Stimulated activated CD4-positive, alpha-beta T cell treated with anti-CD3 and anti-CD28 coated beads, Interleukin-2, amount 100 ng/mL, for 24 hours (primary cell): ENCODE measurements around the gene LTB4R2.
"Not testable (repeated sequence)": the region's sequence is repeated elsewhere in the genome, so short reads cannot be mapped to it uniquely, and the experiment has no call there.

Source experiments
- DNase-seq, 2 donors: peaks; one replicate each; pipeline ENCODE4 v3.0.0-alpha.2; 2020

LTB4R2 gene

DNA sequence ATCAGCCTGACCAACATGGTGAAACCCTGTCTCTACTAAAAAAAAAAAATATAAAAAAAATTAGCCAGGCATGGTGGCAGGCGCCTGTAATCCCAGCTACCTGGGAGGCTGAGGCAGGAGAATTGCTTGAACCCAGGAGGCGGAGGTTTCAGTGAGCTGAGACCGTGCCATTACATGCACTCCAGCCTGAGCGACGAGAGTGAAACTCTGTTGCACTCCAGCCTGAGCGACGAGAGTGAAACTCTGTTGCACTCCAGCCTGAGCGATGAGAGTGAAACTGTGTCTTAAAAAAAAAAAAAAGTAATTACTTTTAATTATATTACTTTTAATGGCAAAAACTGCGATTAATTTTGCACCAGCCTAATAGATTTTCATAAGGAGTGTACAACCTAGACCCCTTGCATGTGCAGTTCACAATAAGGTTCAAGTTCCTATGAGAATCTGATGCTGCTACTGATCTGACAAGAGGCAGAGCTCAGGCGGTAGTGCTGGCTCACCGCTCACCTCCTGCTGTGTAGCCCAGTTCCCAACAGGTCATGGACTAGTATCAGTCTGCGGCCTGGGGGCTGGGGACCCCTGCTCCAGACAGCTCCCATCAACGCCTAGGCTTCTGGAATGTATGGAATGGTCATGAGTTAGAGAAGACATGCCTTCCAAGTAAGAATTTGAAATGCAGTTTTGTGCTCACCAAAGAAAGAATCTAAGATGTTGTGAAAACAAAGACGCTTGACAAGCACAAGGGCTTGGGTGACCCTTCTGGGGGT is 11.5 kb downstream of the LTB4R2 start:
- no peak for DNase-seq

DNA sequence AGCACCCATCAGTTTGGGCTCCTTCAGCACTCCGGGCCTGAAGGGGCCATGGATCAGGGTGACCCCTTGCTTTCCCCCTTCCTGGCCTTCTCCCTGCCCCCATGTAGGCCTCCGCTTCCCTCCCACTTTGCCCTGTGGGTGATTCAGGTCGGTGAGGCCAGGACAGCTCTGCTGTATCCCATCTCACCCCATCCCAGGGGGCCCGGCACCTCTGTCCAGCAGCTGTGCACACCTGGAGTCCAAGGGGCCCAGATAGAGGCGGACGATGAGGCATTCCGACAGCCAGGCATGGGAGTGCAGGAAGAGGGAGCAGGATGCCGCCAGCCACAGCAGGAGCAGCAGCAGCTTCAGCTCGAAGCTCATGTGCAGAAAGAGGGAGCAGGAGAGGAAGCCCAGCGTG is 12.7 kb downstream of the LTB4R2 start:
- DNase-seq = no peak

DNA sequence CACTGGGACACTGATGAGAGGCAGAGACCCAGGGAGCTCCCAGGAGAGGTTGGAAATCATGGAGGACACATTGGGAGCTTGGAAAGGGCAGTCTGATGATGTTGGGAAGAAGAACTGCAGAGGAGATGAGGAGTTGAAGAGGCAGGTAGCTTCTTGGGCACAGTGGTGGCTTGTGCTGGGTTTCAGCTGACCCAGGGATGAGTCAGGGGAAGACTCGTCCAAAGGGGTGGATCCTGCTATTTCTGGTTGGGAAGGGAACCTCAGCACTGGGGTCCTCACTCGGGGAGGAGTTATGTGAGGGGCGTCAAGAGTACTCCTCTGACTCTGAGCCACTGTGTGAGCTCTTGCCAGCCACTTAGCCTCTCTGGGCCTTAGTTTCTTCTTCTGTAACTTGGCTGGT is 13.4 kb downstream of the LTB4R2 start:
- DNase-seq = no peak

DNA sequence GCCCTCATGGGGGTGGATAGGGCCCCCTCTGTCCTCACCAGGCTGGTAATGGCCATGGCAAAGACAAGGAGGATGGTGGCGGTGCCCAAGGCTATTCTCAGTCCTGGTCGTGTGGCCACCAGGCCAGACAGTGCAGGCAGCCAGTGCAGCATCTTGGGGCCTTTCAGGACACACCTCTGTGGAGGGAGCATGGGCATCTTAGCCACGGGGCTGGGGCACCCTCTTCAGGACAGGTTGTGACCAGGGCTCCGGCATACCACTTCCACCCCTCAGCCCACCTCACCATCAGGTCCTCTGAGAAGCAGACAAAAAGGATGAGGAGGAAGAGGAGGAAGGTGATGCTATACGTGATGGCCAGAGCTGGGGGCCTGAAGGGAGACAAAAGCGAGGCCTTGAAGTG is 14.1 kb downstream of the LTB4R2 start:
- no peak for DNase-seq

DNA sequence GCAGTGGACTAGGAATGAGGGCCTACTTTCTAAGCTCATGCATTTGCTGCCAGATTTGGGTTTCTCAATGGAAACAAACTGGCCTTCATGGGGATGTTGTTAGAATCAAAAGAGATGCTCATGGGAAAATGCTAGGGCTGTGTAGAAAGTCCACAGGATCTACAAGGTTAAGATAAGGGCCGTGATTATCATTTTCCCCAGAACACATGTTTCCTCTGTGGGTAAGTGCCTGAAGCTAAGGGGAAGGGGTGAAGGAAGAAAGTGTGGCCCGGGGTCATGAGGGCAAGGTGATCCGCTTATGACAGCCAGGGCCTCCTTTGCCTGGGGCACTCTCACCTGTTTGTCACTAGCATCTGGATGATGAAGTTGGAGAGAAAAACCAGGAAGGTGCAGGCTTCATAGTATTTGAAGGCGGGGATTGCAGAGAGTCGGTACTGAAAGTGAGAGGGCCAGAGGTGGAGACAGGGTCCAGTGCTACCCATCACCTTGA is 15.1 kb downstream of the LTB4R2 start:
- no peak for DNase-seq

DNA sequence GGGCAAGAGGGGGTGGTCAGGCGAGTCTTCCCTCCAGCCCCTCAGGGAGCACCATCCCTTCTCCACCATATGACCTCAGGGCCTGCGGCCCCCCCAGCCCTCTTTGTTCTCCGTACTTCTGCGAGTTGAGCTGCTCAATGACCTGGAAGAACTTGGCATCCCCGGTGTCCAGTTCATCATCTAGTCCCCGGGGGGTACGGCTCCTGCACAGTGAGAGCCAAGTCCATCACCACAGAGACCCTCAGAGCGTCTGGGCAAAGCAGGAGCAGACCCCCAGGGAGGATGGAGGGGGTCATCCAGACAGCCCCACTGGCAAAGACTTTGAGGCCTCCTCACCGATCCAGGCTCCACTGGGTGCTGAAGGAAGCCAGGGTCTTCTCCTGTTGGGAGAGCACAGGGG is 16.0 kb downstream of the LTB4R2 start:
- no peak for DNase-seq

DNA sequence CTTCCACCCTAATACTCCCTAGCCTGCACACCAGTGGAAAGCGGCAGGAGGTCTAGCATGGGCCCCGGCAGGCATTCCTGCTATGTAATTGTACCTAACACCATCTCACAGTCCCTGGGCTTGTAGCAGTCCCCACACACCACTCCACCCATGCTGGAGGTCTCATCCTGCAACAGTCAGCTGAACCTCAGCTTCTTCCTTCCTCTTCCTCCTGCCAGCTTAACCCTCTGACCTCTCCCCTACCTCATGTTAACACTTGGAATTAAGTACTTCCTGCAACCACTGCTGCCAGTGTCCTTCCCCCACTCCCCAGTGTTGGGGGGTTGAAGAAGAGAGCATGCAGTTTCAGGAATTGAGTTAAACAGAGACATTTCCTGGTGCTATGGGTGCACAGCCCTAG is 17.4 kb downstream of the LTB4R2 start:
- DNase-seq = peak in 1 of 2 donors; percentile 14

DNA sequence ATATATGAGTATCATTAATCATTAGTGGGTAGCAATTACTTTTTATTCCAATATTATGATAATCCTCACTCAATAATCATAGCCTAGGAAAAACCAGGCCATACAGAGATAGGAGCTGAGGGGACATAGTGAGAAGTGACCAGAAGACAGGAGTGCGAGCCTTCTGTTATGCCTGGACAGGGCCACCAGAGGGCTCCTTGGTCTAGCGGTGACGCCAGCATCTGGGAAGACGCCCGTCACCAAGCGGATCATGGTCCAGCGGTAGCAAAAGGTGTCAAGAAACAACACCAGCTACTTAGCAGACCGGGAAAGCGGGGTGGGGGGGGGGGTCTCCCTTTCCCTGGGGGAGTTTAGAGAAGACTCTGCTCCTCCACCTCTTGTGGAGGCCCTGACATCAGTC is 18.0 kb downstream of the LTB4R2 start:
- not testable (repeated sequence) for DNase-seq

DNA sequence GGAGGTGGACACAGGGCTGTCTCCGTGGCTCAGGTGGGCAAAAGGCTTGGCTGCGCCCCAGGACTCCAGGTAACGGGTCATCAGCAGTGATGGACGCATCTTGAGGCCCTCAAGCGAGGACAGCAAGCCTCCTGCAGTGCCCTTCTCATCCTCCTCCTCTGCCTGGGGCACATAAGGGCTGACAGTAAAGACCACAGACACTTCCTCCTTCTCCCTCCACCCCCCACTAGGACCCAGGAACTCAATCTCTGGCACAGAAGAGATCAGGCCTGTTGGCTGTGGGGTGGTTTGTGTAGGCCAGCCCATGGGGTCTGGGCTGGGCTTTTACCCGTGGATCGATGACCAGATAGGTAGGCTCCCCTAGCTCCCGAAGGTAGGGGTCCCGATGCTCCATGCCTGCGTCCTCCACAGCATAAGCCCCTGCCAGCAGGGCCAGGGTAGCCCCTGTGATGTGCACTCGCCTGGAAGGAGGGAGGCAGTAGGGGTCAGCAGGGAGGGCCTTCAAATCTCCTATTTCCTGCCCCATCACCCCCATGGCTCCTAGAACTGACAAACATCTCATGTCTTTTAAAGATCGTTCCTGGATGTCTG is 19.2 kb downstream of the LTB4R2 start:
- DNase-seq = peak in 1 of 2 donors; percentile 16

DNA sequence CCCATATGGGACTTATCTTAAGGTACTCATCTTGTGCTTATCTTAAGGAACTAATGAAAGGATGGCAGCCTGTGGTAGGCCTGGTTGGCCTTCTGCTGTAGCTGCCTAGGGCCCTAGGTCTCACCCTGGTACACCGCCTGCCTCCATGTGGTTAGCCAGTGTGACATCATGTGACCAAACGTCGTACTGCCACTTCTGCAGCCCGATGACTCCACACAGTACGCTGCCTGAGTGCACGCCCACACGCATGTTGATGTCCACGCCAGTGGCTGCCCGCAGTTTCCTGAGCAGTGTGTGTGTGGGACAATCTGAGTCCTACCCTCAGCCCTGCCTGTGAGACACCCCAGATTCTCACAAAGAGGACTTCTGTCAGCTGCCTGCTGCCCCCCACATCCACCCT is 19.8 kb downstream of the LTB4R2 start:
- DNase-seq = peak in 1 of 2 donors; percentile 59

DNA sequence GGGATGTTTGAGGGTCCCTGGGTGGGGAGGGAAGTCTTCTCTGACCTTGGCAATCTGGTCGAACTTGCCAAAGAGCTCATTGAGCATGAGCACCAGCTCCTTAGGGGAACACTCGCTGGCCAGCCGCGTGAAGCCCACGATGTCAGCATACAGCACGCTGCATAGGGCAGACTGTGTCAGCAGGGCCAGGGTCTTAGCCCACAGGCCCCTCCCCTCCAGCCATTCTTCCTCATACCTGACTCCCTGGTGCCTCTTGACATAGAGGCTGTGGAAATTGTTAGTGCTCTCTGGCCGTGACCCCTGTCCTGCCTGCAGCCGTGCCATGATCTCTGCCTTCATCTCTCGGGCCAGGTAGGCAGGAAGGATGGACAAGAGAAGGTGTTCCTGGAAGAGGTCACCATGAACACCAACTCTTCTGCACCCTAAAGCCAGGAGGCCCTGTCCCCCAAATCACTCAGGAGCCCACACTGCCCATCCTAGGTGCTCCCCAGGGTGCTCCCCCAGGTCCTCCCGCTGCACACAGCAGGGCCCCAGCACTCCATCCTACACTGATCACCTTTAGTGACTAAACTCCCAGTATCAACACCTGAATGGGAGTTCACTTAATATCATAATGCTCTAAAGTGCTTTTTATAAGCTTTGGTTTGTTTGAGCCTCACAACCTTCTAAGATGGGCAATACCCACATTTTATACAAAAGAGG is 21.2 kb downstream of the LTB4R2 start:
- no peak for DNase-seq

DNA sequence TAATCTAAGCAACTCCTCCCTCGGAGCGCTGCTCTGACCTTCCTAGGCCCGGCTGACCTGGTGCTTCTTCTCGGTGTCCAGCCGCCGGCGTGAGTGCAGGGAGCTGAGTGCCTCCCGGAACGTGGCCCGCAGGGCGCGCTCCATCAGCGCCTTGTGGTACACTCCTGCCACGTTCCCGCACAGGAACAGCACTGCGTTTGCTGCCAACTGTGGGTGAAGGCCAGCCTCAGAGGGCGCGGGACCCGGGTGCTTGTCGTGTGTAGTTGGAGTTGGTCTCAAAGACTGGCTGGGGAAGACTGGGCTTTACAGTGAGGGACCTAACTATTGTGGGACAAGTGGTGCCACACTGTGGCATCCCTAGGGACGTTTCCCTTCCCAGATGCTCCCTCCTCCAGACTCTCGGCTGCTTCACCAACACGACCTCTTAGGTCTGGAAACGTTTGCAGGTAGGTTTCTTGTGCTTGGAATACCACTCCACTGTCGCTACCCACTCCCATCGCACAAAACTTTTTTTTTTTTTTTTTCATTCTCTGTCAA is 21.9 kb downstream of the LTB4R2 start:
- no peak for DNase-seq

DNA sequence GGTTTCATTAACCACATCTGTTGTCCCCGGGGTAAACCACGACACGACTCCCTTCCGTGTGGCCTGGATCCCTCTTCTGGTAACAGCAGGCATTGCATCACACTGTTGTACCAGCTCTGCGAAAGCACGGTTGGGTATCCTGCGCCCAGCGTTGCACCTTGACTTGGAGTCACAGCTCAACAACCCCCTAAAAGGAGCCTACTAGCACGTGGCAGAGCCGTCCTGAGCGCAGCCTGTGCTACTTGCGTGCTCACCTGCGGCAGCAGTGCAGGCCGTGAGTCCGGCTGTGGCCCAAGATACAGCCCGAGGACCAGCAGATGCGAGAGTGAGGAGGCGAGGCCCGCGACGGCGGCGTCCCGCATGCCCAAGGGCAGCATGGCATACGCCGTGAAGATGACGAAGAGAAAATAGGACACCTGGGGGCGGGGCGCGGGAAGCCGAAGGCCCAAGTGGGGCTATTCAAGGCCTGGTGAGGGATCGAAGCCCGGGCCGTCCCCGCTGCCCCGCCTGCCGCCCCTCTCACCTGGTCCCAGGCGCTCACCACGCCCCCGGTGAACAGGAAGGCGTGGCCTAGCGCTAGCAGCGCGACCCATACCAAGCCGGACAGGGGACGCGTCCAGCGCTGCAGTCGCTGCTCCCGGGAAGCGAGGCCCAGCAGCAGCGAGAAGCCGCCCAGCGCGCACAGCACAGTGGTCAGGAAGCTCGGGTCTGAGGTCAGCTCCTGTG is 22.5 kb downstream of the LTB4R2 start:
- peak; percentile 81 to 84 for DNase-seq

DNA sequence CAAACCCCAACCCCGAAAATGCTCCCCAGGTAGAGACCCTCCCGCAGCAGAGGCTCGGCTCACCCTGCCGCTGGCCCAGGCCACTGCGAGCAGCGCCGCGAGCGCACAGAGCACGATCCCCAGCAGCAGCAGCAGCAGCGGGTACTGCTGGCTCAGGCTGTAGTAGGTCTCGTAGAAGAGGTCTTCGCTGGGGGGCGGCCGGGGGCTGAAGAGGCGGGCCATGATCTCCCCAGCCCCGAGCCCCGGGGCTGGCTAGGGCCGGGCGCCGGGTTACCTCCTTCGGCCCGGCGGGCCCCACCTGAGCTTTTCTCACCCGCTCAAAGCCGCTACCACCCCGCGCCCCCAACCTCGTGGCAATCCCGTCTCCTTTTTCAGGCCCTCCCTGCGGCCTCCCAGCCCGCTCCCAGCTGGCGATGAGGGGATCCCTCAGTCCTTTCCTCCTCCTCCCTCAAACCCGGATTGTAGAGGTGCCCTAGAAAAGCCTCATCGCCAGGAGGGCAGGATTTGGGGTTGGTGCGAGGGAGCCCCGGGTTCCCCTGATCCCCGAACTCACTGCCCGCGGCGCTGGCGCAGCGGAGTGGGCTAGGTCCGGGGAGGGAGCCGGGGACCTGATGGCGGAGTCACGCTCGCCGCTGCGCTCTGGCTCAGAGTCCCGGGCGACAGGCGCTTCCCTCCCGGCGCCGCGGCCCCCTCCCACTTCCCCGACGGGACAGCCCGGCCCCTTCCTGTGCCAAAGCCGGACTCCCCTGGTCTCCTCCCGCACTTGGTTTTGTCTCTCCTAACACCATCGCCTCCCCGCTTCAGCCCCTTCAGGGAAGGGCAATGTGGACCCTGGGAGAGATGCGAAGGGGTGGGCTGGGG is 24.7 kb downstream of the LTB4R2 start, which contains the start of gene ADCY4:
TSS of gene ADCY4 (minus strand) at position 641 of the 861 bp plus-strand sequence. CDS start at position 222, 419 bp downstream.
- no peak for DNase-seq

DNA sequence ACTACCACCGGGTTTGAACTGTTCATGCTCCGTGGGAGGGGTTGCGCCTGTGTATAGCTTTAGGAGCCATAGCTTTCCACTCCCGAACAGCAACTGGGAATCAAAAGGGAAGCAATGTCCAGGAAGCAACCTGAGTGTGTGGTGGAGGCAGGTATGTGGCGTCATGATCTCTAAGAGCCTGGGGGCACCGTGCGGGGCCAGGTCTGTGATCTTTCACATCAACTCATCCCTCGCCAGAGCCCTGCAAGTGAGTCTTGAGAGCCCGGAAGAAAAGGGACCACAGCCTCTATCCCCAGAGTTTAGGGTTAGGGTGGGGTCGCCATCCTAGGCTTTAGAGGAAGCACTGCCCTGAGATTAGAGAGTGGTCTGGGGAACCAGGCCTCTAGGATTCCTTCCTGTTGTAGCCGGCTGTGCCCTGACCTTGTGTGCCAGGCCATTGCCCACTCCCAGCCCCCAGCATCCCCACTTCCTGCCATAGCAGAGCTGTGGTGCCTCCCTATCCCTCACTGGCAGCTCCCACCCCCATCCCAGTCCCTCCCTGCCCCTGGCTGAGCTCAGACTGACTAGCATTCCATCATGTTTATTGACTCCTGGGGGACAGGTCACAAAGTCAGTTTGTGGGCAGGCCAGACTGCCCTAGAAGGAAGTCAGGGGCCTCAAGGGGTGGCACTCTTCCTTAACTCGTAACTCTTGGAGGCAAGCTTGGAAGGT is 25.7 kb downstream of the LTB4R2 start:
- no peak for DNase-seq

DNA sequence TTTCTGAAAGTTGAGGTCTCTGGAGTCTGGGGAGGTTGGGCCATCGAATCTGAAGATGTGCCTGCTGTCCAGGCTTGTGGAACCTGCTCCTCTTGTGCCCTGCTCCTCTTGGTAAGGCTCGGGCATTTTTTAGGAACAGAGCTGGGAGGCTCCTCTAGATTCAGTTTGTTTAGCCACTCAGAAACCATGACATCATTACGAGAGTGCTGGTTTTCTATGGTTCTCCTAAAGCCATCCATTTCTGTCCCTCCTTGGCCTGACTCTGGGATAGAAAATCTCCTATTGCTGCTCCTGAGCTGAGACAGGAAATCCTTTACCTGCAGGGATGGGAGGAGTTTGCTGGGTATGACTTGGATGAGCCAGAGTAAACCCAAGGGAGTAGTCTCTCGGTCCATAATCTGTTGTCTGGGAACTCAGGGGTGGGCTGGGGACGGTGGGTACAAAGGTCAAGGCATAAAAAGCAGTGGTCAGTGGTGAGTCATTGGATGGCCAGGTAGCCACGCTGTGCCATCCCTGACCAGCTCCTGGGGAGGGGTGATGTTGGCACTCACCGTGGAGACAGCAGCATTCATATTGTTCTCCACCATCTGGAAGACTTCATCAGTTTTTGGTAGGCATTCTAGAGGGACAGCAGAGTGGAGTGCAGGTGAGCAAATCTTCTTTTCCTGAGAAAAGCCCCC is 27.3 kb downstream of the LTB4R2 start:
- DNase-seq = no peak

DNA sequence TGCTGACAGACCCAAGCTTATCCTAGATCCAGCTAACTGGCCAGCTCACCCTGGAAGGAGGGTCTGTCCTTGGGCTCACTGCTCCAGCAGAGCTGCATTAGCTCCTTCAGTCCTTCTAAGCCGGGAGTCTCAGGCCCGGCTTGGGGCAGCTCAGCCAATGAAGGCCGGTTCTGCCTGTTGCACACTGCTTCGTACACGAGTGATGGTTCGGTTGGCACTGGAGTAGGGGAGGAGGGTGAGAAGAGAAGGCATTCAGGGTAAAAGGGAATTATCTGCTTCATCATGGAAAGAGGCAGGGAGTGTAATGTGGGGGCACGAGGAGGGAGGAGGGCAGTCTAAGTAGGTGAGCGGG is 27.9 kb downstream of the LTB4R2 start:
- no peak for DNase-seq

DNA sequence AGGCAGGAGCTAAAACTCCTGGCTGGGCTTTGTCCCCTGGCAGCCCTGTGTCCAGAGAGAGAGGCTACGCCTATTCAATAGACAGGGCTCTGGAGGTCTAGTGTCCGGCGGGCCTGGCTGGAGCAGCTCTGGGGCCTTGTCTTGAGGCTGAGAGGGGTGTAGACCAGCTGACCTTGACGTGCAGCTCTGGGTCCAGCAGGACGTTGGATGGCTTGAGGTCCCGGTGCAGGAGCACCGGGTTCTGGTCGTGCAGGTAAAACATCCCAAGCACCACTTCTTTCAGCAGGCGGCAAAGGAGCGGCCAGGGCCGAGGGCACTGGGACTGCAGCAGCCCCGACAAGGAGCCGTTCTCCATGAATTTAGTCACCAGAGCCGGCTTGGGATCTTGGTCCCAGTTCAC is 28.9 kb downstream of the LTB4R2 start:
- DNase-seq = no peak

DNA sequence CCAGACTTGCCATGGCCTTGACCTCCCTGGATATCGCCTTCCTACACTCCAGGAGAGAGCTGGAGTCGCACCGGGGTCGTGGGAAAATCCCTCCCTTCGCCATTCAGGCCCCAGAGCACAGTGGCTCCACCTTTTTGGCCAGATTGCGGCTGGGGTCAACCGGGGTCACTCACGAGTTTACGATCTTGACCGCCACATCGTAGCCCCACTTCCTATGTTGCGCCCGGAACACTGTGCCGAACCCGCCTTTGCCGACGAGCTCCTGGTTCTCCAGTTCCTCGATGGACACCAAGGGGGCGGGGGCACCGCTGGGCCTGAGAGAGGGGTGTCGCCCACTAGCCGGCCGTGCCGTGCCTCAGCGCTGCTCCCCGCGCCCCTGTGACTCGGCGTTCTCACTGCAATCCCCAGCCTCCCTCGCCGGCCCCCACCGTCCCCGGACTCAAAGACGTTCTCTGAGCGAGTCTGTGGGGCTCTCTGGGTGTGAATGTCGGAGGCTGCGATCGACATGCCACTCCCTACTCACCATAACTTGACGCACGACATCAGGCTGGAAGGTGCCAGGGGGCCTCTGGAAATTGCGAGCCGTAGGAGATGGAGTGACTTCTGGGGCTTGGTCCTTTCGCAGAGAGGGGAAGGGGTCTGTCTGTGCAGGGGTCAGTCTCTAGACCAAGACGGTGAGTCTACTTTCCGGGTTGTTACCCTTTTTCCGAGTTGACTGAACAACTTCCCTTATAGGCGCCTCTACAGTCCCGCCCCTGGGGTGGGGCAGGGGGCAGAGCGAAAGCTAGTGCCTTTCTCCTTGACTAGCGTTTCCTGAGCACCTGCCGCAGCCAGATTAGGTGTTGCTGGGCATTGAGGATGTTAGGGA is 29.6 kb downstream of the LTB4R2 start, which contains the start of gene RIPK3:
TSS of gene RIPK3 (minus strand) at position 708 of the 868 bp plus-strand sequence. CDS start at position 543, 165 bp downstream.
- peak; percentile 75 for DNase-seq
